ENCODE data around the gene GNG2.

- TF ChIP-seq CTCF (conservative IDR thresholded peaks at IDR 0.05; ENCODE audit: low read length) (no peak), EZH2phosphoT487 (IDR thresholded peaks at IDR 0.05; ENCODE audit: borderline replicate concordance, low read depth, low read length) (no peak)
These were observed 38.6 kb upstream of the GNG2 start for GRCh38 chr14:51821822-51822221.

All from OCI-LY7 (cell line).